Stimulated activated CD8-positive, alpha-beta memory T cell treated with anti-CD3 and anti-CD28 coated beads, Interleukin-15, amount 100 ng/mL, for 4 hours (primary cell): ENCODE measurements around the gene ABCC5.
"Not testable (repeated sequence)": the region's sequence is repeated elsewhere in the genome, so short reads cannot be mapped to it uniquely, and the experiment has no call there.

Experiments used
- DNase-seq, 2 donors: peaks; one replicate each; pipeline ENCODE4 v3.0.0-alpha.2; 2020; ENCODE audit warnings: low read depth in 2 of 2

Gene ABCC5

DNA sequence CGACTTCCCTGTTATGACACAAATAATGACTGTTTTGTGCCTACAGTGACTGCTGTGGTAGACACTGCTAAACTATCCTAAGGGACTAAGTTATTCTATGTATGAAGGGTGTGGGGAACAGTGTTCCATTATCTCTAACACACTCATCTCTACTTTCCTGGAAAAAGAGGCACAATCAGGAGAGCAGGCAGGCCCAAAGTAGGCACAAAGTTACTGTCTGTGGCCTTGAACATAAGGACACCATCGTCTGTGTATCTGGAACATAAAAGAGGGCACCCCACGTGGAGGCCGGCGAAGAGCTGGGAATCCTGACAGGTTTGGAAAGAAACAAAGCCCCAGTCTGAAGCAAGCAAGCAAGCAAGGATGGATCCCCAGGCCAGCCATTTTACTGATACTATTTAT is 1.5 kb downstream of the ABCC5 start:
- no peak for DNase-seq

DNA sequence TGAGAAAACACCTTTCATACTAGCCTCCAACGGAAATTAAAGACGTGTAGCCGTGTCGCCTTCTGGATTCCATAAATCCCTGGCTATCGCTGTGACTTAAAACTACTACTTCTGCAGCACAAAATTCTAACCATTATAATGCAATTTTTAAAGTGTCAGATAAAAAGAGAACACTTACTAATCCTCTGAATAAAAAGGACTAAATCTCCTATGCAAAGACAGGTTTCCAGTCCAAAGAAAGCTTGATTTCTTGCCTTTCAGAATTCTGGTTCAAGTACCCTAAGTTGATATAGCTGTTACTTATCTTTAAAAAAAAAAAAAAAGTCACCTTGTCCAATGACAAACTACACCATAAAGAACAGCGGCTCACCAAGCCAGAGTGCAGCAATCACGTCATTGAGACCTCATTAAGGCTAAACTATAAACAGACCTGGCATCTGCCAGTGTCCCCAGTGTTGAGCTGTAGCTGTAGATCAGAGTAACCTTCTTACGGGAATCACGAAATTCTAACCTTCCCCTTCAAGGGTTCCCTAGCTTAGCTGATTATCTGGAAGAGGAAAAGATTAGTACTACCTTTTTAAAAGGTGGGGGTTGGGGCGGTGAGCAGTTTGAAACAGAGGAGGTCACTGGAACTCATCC is 2.2 kb downstream of the ABCC5 start:
- DNase-seq = no peak

DNA sequence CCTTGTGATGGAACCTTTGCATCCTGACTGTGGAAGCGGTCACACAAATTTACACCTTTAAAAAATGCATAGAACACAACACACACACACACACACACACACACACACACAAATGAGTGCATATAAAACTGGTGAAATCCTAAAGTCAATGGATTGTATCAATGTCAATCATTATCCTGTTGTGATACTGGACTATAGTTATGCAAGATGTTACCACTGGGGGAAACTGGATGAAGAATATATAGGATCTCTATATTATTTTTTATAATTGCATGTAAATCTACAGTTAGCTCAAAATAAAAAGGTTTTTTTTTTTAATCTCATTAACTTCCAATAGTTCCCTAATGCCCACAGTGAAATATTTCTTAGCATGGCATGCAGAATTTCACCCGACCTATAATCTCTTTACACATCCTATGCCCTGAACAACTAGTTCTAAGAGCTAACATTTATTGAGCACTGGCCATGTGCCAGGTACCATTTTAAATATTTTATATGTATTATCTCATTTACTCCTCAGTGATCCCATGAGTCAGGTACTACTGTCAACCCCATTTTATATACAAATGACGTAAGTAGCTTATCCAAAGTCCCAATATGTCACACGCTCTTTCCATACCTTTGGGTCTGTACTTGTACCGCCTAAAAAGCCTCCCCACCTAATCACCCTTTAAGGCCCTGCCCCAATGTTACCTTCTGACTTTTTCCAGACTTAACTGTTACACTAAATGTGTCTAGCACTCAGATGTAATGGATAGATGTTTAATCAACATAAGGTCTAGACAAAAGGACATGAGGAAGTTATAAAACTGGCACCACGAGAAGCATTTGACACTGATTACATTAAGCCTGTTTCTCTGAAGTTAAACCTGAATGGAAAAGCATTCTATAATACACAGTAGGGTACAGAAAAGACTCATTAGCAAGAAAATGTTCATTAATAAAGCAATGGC is 5.5 kb downstream of the ABCC5 start:
- DNase-seq = no peak

GRCh38 chr3:184011230-184011876 is 6.3 kb downstream of the ABCC5 start:
- no peak for DNase-seq

GRCh38 chr3:184008161-184008560 is 9.5 kb downstream of the ABCC5 start:
- no peak for DNase-seq

GRCh38 chr3:184007143-184007813 is 10.4 kb downstream of the ABCC5 start:
- DNase-seq = not testable (repeated sequence)

DNA sequence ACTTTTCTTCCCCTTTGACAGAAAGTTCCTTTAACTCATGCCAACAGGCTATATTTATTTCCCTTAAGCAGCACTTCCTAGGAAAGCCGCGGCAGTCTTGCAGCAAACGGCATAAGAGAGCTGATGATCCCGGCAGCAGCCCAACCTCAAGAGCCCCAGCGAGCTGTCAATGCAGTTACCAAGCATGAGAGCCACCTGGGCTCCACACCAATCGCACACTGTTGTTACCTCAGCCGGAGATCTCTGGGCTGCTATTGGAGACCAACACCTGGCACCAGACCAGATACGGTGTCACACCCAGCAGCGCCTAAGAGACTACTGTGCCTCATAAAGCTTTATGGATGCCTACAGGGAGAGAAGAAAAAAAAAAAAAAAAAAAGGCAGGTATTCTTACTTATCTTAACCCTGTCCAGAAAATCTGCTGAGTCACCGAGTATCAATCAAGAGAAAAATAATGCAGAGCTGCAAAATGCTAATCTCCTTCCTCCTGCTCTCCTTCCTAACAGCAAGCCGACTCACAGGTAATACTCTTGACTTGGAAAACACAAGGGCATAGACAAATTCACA is 11.7 kb downstream of the ABCC5 start:
- no peak for DNase-seq

DNA sequence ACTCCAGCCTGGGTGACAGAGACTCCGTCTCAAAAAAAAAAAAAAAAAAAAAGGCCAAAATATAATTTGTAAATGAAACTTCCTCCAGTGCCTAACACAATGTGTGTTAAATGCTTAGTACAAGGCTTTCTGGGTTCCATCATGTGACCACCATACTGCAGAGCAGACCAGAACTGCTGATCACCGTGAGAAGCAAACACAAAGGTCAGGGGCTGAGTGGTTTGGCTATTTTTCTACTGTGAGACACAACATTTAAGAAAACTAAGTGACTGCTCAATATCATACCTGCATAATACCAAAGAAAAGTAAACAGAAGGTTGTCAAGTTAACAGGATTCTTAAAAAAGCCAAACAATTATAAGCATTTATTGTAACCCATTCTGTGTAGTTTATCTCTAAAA is 13.2 kb downstream of the ABCC5 start:
- no peak for DNase-seq

DNA sequence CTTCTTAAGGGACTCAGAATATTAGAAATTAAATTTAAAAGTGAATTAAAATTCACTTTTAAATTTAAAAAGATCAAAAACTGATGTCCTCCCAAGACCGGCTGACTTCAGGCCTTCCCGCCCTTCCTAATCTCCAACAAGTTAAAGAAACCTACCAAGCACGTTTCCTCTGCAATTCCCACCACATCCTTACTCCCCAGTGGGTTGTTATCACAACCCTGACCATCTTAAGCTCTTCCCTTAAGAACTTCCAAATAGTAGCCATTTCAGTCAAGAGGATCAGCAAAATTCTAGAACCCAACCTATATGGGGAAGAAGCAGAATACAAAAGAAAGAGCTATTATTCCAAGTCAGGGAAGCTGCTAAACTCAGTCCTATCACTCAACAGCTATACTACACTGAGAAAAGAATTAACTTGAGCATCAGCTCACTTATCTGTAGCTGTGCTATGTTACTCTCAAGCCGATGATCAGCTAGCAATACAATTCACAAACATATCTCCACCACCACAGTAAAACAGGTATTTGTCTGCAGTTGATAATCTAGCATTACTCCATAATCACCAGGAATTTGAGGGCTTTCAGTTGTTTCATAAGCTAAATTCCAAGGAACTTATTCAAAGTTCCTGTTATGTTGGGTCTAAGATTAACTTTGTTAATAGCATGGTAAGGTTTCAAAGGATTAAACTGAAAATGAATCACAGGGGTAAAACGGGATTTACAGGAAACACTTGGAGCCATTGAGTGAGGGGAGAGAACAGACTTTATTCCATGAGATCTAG is 14.3 kb downstream of the ABCC5 start:
- DNase-seq = no peak

GRCh38 chr3:184002469-184002868 is 15.2 kb downstream of the ABCC5 start:
- DNase-seq = no peak

GRCh38 chr3:184001761-184002160 is 15.9 kb downstream of the ABCC5 start:
- no peak for DNase-seq

DNA sequence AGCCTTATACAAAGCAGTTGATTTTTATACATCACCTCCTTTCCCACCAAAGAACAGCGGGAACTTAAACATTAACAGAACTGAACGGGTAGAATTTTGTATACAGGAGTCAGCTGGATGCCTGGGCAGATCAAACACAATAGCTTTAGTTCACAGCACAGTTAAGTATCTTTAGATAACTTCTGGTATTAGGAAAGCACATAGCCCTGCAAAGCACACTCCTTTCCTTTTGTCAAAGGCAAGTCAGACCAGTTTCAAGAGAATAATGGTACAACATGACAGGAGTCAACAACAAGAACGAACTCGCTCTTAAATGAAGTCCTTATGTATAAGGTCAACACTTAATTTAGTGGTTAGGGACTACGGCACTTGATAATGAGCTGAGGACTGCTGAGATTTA is 26.3 kb downstream of the ABCC5 start:
- DNase-seq = no peak

DNA sequence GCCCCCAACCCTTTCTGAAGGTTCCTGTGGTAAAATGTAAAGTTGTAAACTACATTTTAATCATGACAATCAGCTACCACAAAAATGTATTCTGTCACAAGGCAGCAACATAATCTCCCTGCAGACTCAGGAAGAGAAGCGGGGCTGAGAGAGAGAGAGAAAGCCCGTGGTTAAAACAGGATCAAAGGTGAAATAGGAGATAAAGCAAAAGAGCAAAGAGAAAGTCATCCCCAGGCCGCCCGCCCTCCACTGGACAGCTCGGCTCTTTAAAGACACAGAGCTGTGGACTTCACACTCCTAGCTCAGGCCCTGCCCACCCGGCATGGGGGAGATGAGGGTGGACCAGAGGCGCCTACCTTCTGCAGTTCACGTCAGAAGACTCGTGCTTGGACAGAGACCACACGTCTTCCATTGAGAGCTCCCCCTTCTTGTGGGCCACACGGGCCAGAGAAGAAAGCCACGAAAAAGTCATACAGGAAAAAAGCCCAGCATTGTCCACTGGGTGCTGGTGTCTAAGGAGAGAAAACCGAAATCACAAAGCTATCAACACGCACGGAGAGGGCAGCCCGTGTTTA is 29.4 kb downstream of the ABCC5 start:
- DNase-seq = no peak

DNA sequence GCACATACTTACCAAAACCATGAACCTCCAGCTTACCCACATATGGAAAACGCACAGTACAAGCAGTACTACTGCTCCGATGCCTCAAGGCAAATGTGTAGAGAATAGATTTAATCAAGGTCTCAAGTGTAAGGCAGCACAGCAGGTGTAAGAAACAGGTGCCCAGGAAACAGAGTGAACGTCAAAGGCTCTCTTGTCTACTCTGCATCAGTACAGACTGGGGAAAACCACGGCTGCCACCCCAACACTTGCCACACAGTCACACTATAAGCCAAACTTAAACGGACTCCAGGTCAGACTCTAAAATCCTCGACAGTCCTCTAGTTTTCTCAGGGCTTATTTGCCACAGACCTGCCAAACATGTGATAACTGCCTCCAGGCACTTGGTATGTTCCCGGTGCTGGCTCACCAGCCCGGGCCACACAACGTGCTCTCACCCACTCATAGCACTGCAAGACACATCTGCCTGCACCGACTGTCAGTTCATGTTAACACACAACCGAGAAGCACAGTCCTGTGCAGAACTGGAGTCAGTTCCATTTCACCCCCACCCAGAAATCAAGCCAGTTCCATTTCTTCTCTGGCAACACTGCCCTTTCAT is 30.6 kb downstream of the ABCC5 start:
- no peak for DNase-seq

- no peak for DNase-seq
Measured at GRCh38 chr3:183984749-183985729, 32.6 kb downstream of the ABCC5 start.

GRCh38 chr3:183984127-183984740 is 33.5 kb downstream of the ABCC5 start:
- DNase-seq = no peak

DNA sequence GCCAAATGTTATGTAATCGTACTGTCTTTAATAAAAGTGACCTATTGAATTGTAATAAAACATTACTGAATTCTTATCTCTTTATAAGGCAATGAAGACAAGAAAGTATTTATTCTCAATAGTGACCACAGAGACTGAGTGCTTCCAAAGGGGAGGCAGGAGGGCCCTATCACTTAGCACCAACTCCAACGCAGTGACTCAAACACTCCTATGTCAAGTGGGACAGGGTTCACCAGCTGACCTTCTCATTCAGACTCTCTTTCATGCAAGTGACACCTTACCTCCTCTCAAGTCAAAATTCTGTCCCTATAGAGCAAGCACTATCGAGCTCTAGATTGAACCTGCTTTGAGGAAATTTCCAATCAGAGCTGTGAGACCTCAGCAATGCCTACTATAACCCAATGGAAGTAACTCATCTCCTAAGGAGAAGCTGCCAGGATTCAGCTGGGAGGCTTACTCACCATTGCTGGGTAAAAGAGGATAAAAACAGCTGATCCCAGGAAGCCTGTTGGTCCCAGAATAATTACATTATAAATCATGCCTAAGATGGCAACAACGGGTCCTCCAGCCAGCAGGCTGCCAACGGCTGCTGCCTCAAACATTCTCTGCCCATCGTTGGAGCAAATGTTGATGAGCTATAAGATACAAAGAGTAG is 35.6 kb downstream of the ABCC5 start:
- DNase-seq = no peak

GRCh38 chr3:183980403-183980802 is 37.3 kb downstream of the ABCC5 start:
- no peak for DNase-seq
